Measurements from ENCODE around the gene IRS2. TPM values are rescaled to one million over a fixed set of nuclear protein-coding genes. Genes with fewer than 3 reads are reported as not detected.

IRS2 gene
- polyA plus RNA-seq, 1 experiment = 1.5 TPM

DNA sequence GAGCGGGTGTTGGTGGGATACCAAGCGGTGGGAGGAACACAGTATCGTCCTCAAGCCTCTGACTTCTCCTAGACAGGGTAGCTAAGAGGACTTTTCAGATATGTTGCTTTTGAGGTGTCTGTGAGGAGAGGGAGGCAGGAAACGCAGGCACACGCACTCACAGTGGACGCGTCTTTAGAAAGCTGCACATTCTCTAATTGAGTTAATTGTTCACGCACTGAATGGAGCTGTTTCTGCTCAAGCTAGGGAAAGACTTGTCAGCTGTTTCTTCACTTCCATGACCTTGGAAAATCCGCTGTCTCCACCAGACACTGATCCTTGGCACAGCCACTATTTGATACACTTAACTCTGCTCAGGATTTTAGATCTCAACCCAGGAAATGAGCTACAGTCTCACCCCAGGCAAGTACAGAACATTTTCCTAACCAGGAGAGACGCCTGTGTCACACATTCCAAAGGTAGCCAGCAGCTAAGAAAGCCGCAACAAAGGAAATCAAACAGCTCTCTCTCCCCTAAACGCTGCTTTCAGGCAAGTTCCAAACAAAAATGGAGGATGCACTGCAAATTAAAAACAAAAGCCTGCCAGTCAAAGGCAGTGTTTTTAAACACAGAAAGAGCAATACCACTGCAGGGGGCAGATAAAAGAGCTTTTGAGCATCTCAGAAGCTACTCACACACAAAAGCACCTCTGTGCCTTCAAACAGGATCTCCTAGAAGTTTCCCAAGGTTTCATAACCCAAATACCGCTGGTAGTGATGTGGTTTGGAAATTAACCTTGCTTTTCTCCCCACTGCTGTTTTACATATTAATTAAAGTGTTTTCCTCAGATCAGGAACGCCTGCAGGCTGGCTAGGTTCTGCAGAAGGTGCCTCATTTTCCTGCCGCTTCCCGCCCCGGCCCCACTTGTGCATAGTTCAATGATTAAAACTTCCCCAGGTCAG is 57.3 kb downstream of the IRS2 start:
- no peak overlapping the region for H3K4me3 ChIP-seq (ENCODE audit: low read depth, low read length)
- H3K27ac ChIP-seq (ENCODE audit: low read depth, low read length) = no peak overlapping the region
- H3K27me3 ChIP-seq (ENCODE audit: control insufficient read depth, insufficient read depth, low read length) = peaks cover 20% of the 10 kb centered on the region
- TF ChIP-seq, protein P1, sequence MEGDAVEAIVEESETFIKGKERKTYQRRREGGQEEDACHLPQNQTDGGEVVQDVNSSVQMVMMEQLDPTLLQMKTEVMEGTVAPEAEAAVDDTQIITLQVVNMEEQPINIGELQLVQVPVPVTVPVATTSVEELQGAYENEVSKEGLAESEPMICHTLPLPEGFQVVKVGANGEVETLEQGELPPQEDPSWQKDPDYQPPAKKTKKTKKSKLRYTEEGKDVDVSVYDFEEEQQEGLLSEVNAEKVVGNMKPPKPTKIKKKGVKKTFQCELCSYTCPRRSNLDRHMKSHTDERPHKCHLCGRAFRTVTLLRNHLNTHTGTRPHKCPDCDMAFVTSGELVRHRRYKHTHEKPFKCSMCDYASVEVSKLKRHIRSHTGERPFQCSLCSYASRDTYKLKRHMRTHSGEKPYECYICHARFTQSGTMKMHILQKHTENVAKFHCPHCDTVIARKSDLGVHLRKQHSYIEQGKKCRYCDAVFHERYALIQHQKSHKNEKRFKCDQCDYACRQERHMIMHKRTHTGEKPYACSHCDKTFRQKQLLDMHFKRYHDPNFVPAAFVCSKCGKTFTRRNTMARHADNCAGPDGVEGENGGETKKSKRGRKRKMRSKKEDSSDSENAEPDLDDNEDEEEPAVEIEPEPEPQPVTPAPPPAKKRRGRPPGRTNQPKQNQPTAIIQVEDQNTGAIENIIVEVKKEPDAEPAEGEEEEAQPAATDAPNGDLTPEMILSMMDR (IDR thresholded peaks at IDR 0.05; ENCODE audit: low read depth, low read length) = no peak
- H3K9me3 ChIP-seq (ENCODE audit: control insufficient read depth, insufficient read depth, low read length) = peaks cover 13% of the 10 kb centered on the region; the same call in 1 of the 2 replicates
- DNase-seq (ENCODE audit: low read depth, low spot score) = no peak
- POLR2A ChIA-PET = no interaction called here
- CTCF ChIA-PET = no interaction called here

DNA sequence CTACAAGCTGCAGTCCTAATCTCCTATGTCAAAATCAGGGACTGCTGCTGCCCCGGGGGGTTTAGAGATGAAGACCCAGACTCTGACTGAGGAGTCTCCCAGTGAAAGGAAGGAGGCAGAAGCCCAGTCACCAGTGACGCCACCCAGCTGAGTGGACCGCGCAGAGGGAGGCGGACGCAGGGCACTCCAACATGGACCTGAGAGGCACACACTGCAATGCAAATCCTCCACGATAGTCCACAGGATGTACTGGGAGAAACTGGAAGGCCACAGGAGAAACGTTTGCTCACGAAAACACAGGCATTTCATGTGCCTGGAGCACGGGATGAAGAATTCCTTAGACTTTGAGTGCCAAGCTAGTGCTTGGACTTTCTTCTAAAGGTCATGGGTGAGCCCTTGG is 58.3 kb downstream of the IRS2 start:
- ChIA-PET POLR2A (no interaction called here), CTCF (no interaction called here)
- Histone ChIP-seq H3K9me3 (ENCODE audit: control insufficient read depth, insufficient read depth, low read length) (peaks cover 5% of the 10 kb centered on the region; the same call in 1 of the 2 replicates), H3K27me3 (ENCODE audit: control insufficient read depth, insufficient read depth, low read length) (peaks cover 20% of the 10 kb centered on the region), H3K27ac (ENCODE audit: low read depth, low read length) (no peak overlapping the region), H3K4me3 (ENCODE audit: low read depth, low read length) (no peak overlapping the region)
- TF ChIP-seq, protein P1 (IDR thresholded peaks at IDR 0.05; ENCODE audit: low read depth, low read length) = no peak
- DNase-seq (ENCODE audit: low read depth, low spot score) = no peak

- TF ChIP-seq, protein P1 (IDR thresholded peaks at IDR 0.05; ENCODE audit: low read depth, low read length) = no peak
- no peak overlapping the region for H3K4me3 ChIP-seq (ENCODE audit: low read depth, low read length)
- H3K27ac ChIP-seq (ENCODE audit: low read depth, low read length) = no peak overlapping the region
- no peak for DNase-seq (ENCODE audit: low read depth, low spot score)
- POLR2A ChIA-PET = no interaction called here
- H3K27me3 ChIP-seq (ENCODE audit: control insufficient read depth, insufficient read depth, low read length) = peaks cover 20% of the 10 kb centered on the region
- CTCF ChIA-PET = no interaction called here
- H3K9me3 ChIP-seq (ENCODE audit: control insufficient read depth, insufficient read depth, low read length) = no peaks in the 10 kb centered on the region; the same call in 1 of the 2 replicates
Measured at GRCh38 chr13:109727251-109727650, 59.1 kb downstream of the IRS2 start.

GRCh38 chr13:109725995-109726637 is 60.3 kb downstream of the IRS2 start:
- Histone ChIP-seq H3K27me3 (ENCODE audit: control insufficient read depth, insufficient read depth, low read length) (peaks cover 25% of the 10 kb centered on the region), H3K9me3 (ENCODE audit: control insufficient read depth, insufficient read depth, low read length) (no peaks in the 10 kb centered on the region; the same call in 1 of the 2 replicates), H3K4me3 (ENCODE audit: low read depth, low read length) (no peak overlapping the region), H3K27ac (ENCODE audit: low read depth, low read length) (no peak overlapping the region)
- DNase-seq (ENCODE audit: low read depth, low spot score) = no peak
- TF ChIP-seq, protein P1 (IDR thresholded peaks at IDR 0.05; ENCODE audit: low read depth, low read length) = no peak
- POLR2A ChIA-PET = no interaction called here
- CTCF ChIA-PET = no interaction called here

GRCh38 chr13:109725297-109725696 is 61.1 kb downstream of the IRS2 start:
- DNase-seq (ENCODE audit: low read depth, low spot score) = no peak
- CTCF ChIA-PET = no interaction called here
- TF ChIP-seq, protein P1 (IDR thresholded peaks at IDR 0.05; ENCODE audit: low read depth, low read length) = no peak
- Histone ChIP-seq H3K4me3 (ENCODE audit: low read depth, low read length) (no peak overlapping the region), H3K27me3 (ENCODE audit: control insufficient read depth, insufficient read depth, low read length) (peaks cover 30% of the 10 kb centered on the region), H3K9me3 (ENCODE audit: control insufficient read depth, insufficient read depth, low read length) (no peaks in the 10 kb centered on the region), H3K27ac (ENCODE audit: low read depth, low read length) (no peak overlapping the region)
- POLR2A ChIA-PET = no interaction called here

All from AG04450 (cell line).